ENCODE data around the gene RUNDC1.

DNA sequence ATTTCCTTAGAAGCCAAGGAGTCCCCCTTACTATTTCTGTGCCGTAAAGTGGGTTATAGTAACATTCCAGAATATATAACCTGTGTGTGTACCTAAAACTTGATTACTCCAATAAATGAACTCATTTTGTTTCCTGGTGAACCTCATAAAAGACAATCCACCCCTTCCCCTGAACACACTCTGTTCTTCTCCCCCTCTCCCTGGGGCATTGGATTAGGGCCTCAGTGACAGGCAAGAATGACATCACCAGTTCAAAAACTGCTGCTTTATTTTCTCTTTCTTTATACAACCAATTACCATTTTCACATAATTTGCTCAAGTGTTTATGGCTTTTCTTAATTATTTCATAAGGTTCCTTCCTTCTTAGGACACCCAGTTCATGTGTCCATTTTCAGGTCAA is 33.6 kb upstream of the RUNDC1 start:
- TF ChIP-seq, protein P1, sequence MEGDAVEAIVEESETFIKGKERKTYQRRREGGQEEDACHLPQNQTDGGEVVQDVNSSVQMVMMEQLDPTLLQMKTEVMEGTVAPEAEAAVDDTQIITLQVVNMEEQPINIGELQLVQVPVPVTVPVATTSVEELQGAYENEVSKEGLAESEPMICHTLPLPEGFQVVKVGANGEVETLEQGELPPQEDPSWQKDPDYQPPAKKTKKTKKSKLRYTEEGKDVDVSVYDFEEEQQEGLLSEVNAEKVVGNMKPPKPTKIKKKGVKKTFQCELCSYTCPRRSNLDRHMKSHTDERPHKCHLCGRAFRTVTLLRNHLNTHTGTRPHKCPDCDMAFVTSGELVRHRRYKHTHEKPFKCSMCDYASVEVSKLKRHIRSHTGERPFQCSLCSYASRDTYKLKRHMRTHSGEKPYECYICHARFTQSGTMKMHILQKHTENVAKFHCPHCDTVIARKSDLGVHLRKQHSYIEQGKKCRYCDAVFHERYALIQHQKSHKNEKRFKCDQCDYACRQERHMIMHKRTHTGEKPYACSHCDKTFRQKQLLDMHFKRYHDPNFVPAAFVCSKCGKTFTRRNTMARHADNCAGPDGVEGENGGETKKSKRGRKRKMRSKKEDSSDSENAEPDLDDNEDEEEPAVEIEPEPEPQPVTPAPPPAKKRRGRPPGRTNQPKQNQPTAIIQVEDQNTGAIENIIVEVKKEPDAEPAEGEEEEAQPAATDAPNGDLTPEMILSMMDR (conservative IDR thresholded peaks at IDR 0.05; ENCODE audit: low read length) = no peak
- TF ChIP-seq EZH2phosphoT487 (IDR thresholded peaks at IDR 0.05; ENCODE audit: borderline replicate concordance, low read depth, low read length) = no peak

All from OCI-LY7 (cell line).